Activated CD4-positive, alpha-beta T cell treated with anti-CD3 and anti-CD28 coated beads, Interleukin-10, Interleukin-2, amounts not matched to agents 100 ng/mL and 50 ng/mL, durations not matched to agents 16 hours and 8 hours (primary cell): ENCODE results near the gene RNF181.
"Not testable (repeated sequence)": the region's sequence is repeated elsewhere in the genome, so short reads cannot be mapped to it uniquely, and the experiment has no call there.

ENCODE experiments used
- DNase-seq: peaks from one replicate; pipeline ENCODE4 v3.0.0-alpha.2; 2020

Gene RNF181

GRCh38 chr2:85615413-85615728 lies 19.8 kb downstream of the RNF181 start:
- DNase-seq = no peak

- DNase-seq = not testable (repeated sequence)
Measured at GRCh38 chr2:85617723-85618122, 22.2 kb downstream of the RNF181 start.

GRCh38 chr2:85619617-85620016 lies 24.1 kb downstream of the RNF181 start:
- DNase-seq = no peak

DNA sequence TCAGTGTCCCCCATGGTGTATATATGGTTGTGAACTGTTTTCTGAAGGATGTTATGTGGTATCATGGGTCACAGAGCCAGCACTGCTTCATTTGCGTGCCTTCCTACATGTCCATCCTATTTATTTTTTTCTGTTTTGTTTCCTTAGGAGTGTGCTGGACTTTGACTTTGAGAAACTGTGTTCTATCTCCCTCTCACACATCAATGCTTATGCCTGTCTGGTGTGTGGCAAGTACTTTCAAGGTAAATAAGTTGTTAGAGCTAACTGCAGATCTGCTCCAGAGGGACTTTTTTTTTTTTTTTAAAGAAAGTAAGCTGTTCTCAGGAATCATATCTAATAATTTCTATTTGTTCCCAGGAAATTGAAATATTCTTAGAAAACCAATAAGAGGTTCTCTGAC lies 25.8 kb downstream of the RNF181 start:
- no peak for DNase-seq

DNA sequence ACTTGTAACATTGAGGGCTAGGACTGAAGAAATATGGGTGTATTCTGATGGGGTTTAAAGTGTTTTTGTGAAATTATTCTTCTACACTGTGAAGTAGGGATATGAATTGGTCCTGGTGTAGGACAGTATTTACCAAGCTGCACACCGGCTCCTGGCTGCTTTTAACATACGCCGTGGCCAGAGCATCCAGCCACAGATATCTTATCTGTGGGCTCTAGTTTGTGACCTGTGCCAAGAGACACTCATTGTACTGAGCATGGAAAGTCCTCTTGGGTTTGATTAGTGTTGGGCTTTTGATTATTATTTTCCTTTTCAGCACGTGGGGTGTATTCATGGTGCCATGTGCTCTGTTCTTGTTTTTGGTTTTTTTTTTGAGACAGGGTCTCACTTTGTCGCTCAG lies 28.4 kb downstream of the RNF181 start:
- DNase-seq = no peak

DNA sequence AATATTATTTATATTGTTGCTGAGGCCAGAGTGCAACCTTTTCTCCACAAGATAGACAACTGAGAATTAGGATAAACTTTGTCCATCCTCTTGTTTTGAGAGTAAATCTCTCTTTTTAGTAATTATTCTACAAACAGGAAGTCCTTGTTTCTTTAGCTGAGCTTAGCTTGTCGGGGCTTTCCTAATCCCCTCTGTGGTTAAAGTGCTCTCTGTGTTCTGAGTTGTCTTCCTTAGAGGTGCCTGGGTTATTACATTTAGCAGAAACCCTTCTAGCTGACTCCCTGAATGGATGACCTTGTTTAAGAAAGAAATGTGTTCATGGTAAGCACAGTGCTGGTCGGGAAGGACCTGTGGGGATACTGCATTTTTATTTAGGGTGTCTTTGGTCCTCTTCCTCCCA lies 33.1 kb downstream of the RNF181 start:
- DNase-seq = peak; percentile 61

GRCh38 chr2:85631316-85631715 lies 35.8 kb downstream of the RNF181 start:
- no peak for DNase-seq

GRCh38 chr2:85635011-85635410 lies 39.5 kb downstream of the RNF181 start:
- DNase-seq = no peak

- no peak for DNase-seq
Measured at GRCh38 chr2:85635636-85636035, 40.1 kb downstream of the RNF181 start.

DNA sequence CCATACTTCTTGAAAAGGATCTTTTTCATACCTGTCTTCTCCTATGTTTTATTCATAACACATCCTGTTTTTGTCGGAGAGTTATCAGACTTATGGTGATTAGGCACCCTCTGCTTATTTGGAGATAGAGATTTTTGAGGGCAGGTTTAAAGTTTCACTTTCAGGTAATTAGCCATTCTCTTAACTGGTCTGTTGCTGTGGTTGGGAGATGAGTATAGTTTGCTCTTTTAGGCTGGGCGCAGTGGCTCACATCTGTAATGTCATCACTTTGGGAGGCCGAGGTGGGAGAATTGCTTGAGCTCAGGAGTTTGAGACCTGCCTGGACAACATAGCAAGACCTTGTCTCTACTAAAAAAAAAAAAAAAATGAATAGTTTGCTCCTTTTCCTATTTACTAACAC lies 47.2 kb downstream of the RNF181 start:
- DNase-seq = peak; percentile 64

GRCh38 chr2:85644909-85645308 lies 49.4 kb downstream of the RNF181 start:
- no peak for DNase-seq

GRCh38 chr2:85646166-85646565 lies 50.6 kb downstream of the RNF181 start:
- no peak for DNase-seq
